ENCODE measurements around the gene CXCL12.

The CXCL12 gene

GRCh38 chr10:44384601-44385025 is 284 bp downstream of the CXCL12 start:
- no peak for DNase-seq (ENCODE audit: low read depth)

- DNase-seq (ENCODE audit: low read depth) = no peak
Observed at GRCh38 chr10:44383749-44384600, 922 bp downstream of the CXCL12 start.

- no peak for DNase-seq (ENCODE audit: low read depth)
Observed at GRCh38 chr10:44382981-44383748, 1.7 kb downstream of the CXCL12 start.

GRCh38 chr10:44382131-44382858 is 2.6 kb downstream of the CXCL12 start:
- DNase-seq (ENCODE audit: low read depth) = no peak

- no peak for DNase-seq (ENCODE audit: low read depth)
Observed at GRCh38 chr10:44380829-44381600, 3.9 kb downstream of the CXCL12 start.

GRCh38 chr10:44379907-44380306 is 5.0 kb downstream of the CXCL12 start:
- no peak for DNase-seq (ENCODE audit: low read depth)

GRCh38 chr10:44378626-44379025 is 6.3 kb downstream of the CXCL12 start:
- DNase-seq (ENCODE audit: low read depth) = no peak

GRCh38 chr10:44377651-44378310 is 7.1 kb downstream of the CXCL12 start:
- no peak for DNase-seq (ENCODE audit: low read depth)

- no peak for DNase-seq (ENCODE audit: low read depth)
Observed at GRCh38 chr10:44376472-44377099, 8.3 kb downstream of the CXCL12 start.

GRCh38 chr10:44374155-44374554 is 10.7 kb downstream of the CXCL12 start:
- DNase-seq (ENCODE audit: low read depth) = no peak

- DNase-seq (ENCODE audit: low read depth) = no peak
Observed at GRCh38 chr10:44373341-44373995, 11.4 kb downstream of the CXCL12 start.

- no peak for DNase-seq (ENCODE audit: low read depth)
Observed at GRCh38 chr10:44372181-44372580, 12.7 kb downstream of the CXCL12 start.

- DNase-seq (ENCODE audit: low read depth) = no peak
Observed at GRCh38 chr10:44370731-44371248, 14.1 kb downstream of the CXCL12 start.

GRCh38 chr10:44369854-44370253 is 15.0 kb downstream of the CXCL12 start:
- DNase-seq (ENCODE audit: low read depth) = no peak

- no peak for DNase-seq (ENCODE audit: low read depth)
Observed at GRCh38 chr10:44369296-44369695, 15.6 kb downstream of the CXCL12 start.

GRCh38 chr10:44368637-44369036 is 16.3 kb downstream of the CXCL12 start:
- no peak for DNase-seq (ENCODE audit: low read depth)

GRCh38 chr10:44366941-44367630 is 17.8 kb downstream of the CXCL12 start:
- DNase-seq (ENCODE audit: low read depth) = no peak

GRCh38 chr10:44364566-44364965 is 20.3 kb downstream of the CXCL12 start:
- DNase-seq (ENCODE audit: low read depth) = no peak

GRCh38 chr10:44363716-44364115 is 21.2 kb downstream of the CXCL12 start:
- DNase-seq (ENCODE audit: low read depth) = no peak
